Activated gamma-delta T cell treated with anti-CD3 and anti-CD28 coated beads, Interleukin-2, amount 50 U/mL, for 16 hours (primary cell): ENCODE measurements around the gene ARID3C.
A peak's percentile ranks its signal among the peaks of the same experiment; 100 is the strongest.

Experiments used
- DNase-seq: peaks from one replicate; pipeline ENCODE4 v3.0.0-alpha.2; 2020; ENCODE audit warnings: low read depth

The ARID3C gene

GRCh38 chr9:34594177-34594576 lies 34.7 kb downstream of the ARID3C start:
- no peak for DNase-seq

DNA sequence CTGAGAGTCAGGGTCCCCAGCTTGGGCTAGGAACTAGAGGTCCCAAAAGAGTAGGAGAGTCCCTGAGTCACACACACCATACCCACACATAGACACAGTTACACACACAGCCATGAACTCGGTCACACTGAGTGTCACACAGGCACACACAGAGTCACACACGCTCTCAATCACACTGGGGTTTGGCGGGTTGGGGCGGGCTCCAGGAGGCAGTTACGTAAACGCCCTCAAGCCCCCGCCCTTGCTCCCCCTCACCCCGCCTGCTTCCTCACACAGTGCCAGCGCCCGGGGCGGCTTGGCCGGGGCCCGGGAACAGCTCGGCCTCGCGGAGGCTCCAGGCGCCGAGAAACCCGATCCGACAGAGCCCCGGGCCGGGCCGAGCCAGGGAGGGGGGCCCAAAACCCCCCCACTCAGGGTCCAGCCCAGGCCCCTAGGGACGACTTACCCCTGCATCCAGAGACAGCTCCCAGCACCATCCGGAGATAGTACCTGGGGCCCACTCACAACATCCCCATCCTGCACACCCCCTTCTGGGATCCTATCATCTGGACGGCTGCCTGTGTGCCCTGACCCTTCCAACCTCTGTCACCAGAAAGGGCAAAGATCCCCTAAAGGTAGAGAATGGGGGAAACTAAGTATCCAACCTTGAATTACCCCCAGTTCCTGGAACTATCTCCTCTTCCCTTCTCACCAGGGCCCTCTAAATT lies 35.8 kb downstream of the ARID3C start:
- DNase-seq = no peak

GRCh38 chr9:34591917-34592866 lies 36.7 kb downstream of the ARID3C start:
- DNase-seq = no peak

DNA sequence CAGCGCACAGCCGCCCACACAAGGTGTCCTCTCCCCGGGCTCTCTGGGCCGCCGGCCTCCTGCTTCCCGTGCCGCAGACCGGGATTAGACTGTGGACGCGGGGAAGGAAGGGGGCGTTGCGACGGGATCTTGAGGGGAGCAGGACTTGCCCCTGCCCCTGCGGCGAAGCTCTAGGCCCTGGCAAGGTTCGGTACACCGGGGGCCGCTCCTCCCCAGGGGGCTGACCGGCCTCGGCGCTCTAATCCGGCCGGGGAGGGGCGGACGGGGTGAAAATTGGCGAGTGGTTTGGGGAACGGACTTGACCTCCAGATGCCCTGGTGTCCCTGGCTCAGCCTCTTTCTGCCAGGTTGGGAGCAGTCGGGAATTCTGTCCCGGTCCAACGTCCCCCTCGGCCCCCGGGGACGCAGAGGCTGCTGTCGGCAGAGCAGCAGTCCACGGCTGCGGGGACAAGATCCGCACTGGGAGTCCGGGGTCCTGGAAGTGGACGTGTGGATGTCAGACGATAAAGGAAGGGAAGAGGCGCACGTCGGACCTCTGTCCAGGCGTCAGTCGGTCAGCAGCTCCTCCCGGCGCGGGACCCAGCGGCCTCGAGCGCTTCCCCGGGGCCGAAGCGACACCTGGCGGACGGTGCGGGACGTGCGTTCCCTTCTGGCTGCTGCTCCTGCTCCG lies 37.5 kb downstream of the ARID3C start:
- DNase-seq = peak; percentile 66

DNA sequence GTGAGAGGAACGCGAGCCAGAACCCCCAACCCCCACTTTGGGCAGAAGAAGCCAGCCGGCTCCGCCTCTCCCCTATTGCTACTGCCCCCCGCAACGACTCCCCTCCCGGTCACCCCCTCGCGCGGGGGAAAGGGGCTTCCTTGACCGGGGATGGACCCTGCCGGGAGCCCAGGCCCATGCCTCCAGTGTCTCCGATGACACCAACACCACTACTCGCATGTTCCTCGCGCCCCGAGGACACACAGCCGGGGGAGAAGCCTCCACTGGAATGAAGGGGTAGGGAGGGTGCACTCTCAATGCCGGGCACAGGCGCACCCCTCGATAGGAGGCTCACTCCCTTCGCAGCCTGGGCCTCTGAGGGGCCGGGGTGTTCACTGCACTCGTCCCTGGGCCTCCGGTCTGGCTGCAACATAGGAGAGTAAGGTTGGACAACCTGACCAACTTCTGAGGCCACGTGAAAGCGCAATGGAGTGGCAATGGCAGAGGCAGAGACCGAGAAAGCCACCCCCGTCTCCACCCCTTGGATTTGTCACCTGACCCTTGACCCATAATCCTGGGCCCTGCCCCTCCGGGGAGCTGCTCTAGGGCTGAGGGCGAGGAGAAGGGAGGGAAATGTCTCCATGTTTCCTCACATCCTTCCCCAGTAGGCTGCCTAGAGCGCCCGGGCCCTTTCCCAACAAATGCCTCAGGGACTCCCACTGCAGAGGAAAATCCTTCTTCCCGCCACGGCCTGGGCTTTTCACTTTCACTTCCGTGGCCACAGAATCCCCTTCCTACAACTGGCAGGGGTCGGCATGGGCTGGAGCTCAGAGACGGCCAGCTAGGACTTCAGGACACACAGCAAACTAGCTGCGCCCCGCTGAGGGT lies 38.3 kb downstream of the ARID3C start:
- DNase-seq = no peak

DNA sequence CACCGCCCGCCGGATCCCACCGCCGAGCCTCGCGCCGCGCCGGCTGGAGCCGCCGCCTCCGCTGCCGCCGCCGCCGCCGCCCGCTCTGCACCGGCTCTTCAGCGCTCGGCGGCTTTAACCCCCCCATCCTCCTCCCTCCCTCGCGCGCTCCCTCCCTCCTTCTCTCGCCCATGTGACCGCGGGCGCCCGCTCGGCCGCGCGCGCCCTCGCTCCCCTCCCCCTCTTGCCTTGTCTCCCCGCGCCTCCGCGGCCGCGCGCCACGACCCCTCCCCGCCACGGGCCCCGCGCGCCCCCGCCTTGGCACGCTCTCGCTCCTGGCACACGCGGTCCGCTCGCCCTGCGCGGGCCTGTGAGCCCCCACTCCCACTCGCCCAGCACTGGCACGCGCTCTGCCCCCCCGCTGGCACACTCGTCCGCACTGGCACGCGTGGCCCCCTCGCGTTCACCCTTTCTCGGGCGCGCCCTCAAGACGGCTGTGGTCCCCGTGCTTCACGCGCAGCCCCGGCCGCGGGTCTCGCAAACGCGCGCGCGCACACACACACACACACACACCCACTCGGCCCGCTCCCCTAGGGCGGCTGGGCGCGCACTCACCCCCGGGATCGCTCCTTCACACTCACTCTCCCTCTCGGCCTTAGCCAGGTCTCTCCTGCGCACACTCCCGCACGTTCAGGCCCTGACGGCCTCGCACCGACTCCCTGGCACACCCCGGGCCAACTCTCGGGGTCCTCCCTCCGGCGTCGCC lies 39.1 kb downstream of the ARID3C start, which contains the start of gene CNTFR:
Gene CNTFR (minus strand): TSS at position 89 of the 745 bp plus-strand sequence. CDS start 20,743 bp downstream, outside the sequence.
- DNase-seq = no peak

- DNase-seq = no peak
These were observed 39.9 kb downstream of the ARID3C start for GRCh38 chr9:34588671-34589635.

DNA sequence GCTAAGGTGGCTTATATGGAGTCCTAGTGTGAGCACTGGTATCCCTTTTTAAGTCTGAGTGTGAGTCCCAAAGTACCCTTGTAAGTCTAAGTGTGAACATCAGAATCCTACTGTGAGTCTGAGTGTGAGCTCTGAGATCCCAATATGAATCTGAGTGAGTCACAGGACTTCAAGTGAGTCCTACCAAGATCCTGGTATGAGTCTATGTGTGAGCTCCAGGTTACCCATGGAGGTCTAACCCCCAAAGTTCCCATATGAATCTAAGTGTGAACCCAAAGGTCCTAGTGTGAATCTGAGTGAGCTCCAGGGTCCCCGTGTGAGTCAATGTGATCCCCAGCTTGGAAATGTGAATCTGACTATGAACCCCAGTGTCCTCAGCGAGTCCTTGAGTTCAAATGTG lies 41.6 kb downstream of the ARID3C start:
- no peak for DNase-seq

- no peak for DNase-seq
These were observed 42.8 kb downstream of the ARID3C start for GRCh38 chr9:34585946-34586669.

DNA sequence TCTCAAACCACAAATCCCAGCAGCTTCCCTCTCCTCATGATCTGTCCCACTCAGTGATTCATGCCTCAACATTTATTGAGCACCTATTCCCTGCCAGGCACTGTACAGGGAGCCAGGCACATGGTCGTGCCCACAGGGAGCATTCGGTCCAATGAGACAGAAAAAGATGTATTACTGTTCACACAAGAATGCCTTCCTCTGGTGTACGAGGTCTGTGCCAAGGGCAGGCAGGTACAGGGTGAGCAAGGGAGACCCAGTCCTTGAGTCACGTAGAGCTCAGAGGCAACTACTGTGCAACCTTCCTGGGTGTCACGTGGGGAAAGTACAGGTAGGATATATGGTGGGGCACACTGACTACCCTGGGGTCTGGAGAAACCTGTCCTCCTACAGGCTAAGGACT lies 43.9 kb downstream of the ARID3C start:
- no peak for DNase-seq

- DNase-seq = no peak
These were observed 46.1 kb downstream of the ARID3C start for GRCh38 chr9:34582787-34583186.

DNA sequence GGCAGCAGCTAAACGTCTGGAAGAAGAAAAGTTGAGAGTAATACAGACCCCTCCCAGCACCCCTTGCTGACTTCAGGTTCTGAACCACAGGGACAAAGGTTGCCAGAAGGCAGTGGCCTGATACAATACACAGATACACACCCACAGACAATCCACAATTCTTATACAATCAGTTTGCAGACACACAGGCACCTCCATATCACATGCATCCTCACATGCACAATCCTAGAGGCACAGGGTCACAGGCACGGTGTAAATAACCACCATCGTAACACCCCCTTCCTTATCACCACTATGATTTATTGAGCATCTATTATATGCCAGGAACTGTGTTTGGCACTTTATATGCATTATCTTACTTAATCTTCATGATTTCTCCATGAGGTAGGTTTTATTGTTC lies 47.5 kb downstream of the ARID3C start:
- no peak for DNase-seq

DNA sequence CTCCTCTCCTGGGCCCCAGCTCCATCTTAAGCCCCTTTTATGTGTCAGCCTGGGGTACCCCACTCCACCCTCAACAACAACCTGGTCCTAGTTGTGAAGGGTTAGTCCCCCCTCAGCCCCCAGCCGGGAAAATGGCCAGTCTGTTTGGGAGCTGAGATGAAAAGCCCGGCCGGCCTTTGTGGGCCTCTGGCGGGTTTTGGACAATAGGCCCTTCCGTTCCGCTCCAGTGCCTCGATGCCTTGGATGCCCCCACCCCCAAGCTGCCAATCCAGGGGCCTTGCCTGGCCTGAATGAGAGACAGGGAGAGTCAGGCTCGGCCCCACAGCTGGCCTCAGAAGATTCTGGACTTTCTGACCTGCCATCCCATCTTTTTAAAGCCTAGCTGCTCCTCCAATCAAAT lies 48.5 kb downstream of the ARID3C start:
- no peak for DNase-seq

GRCh38 chr9:34579808-34580163 lies 49.1 kb downstream of the ARID3C start:
- no peak for DNase-seq

DNA sequence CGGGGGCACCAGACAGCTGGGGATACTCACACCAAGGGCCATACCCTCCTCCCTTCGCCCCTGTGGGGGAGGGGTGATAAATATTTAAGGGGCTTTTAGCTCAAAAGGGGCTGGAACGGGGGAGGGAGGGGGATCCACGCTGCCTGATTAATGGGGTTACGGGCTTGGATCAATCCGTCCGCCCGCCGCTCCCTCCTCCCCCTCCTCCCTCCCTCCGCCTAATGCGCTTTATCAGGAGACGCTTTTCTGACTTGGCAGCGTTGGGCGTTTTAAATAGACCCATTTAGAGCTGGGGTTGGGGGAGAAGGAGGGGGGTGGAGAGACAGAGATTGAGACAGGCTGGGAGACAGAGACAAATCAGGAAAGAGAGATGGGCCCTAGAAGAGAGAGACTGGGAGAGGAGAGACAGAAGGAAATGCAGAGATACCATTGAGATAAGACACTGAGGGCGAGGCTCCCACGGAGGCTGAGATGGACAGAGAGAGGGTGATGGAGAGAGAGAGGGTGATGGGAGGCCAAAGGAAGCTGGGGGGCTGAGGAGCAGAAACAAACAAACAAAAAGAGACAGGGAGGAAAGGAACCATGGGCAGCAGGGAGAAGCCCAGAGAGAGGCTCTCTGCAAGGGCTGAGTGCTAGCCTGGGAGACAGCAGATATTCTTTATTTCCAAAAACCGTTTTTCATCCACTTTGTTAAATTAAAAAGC lies 49.6 kb downstream of the ARID3C start:
- DNase-seq = no peak

- no peak for DNase-seq
These were observed 50.4 kb downstream of the ARID3C start for GRCh38 chr9:34578241-34579103.
